ENCODE results near the gene MICALL2. TPM values are rescaled to one million over a fixed set of nuclear protein-coding genes. Genes with fewer than 3 reads are reported as not detected.
"Not testable (repeated sequence)": the region's sequence is repeated elsewhere in the genome, so short reads cannot be mapped to it uniquely, and the experiment has no call there.

Gene MICALL2
- total RNA-seq, 2 donors from 2014 or later, result 68.6 to 83.2 TPM

GRCh38 chr7:1457059-1457948, 2.0 kb downstream of the MICALL2 start:
- ATAC-seq (no peak), DNase-seq (peak in 1 of 2 donors; percentile 49)
- intact Hi-C loops (cut with DNase I, micrococcal nuclease), result no loop called here

GRCh38 chr7:1455955-1456354, 3.3 kb downstream of the MICALL2 start:
- ATAC-seq (no peak), DNase-seq (no peak)
- intact Hi-C loops (cut with DNase I, micrococcal nuclease), result no loop called here

GRCh38 chr7:1455241-1455939, 3.9 kb downstream of the MICALL2 start:
- intact Hi-C loops (cut with DNase I, micrococcal nuclease), result no loop called here
- peak; percentile 85 to 91 for DNase-seq
- peak; percentile 57 for ATAC-seq

- ATAC-seq, result no peak
- DNase-seq, result no peak
- intact Hi-C loops (cut with DNase I, micrococcal nuclease), result no loop called here
Observed at GRCh38 chr7:1454542-1454941, 4.7 kb downstream of the MICALL2 start.

- intact Hi-C loops (cut with DNase I, micrococcal nuclease), result no loop called here
- DNase-seq (no peak), ATAC-seq (no peak)
Observed at GRCh38 chr7:1452205-1452604, 7.1 kb downstream of the MICALL2 start.

GRCh38 chr7:1450987-1451386, 8.3 kb downstream of the MICALL2 start:
- DNase-seq (no peak), ATAC-seq (no peak)
- intact Hi-C loops (cut with DNase I, micrococcal nuclease), result no loop called here

- intact Hi-C loops (cut with DNase I, micrococcal nuclease), result no loop called here
- ATAC-seq, result no peak
Observed at GRCh38 chr7:1450431-1450830, 8.8 kb downstream of the MICALL2 start.

GRCh38 chr7:1449951-1450350, 9.3 kb downstream of the MICALL2 start:
- DNase-seq (no peak), ATAC-seq (no peak)
- intact Hi-C loops (cut with DNase I, micrococcal nuclease), result no loop called here

More at GRCh38 chr7:1450431-1450830, 8.8 kb downstream of the MICALL2 start:
- DNase-seq, result no peak

GRCh38 chr7:1449501-1449900, 9.8 kb downstream of the MICALL2 start:
- no peak for DNase-seq
- intact Hi-C loops (cut with DNase I, micrococcal nuclease), result no loop called here
- no peak for ATAC-seq

- DNase-seq, result no peak
- intact Hi-C loops (cut with DNase I, micrococcal nuclease), result no loop called here
- no peak for ATAC-seq
Observed at GRCh38 chr7:1448958-1449357, 10.3 kb downstream of the MICALL2 start.

GRCh38 chr7:1447551-1448244, 11.6 kb downstream of the MICALL2 start:
- intact Hi-C loops (cut with DNase I, micrococcal nuclease), result no loop called here
- ATAC-seq (peak; percentile 3), DNase-seq (no peak)

GRCh38 chr7:1447112-1447511, 12.2 kb downstream of the MICALL2 start:
- intact Hi-C loops (cut with DNase I, micrococcal nuclease), result no loop called here
- DNase-seq (no peak), ATAC-seq (no peak)

GRCh38 chr7:1446620-1447032, 12.6 kb downstream of the MICALL2 start:
- DNase-seq, result no peak
- intact Hi-C loops (cut with DNase I, micrococcal nuclease), result no loop called here
- peak; percentile 22 for ATAC-seq

- intact Hi-C loops (cut with DNase I, micrococcal nuclease); ATAC-seq; DNase-seq: not testable (repeated sequence)
Observed at GRCh38 chr7:1446026-1446425, 13.2 kb downstream of the MICALL2 start.

GRCh38 chr7:1445341-1445740, 13.9 kb downstream of the MICALL2 start:
- ATAC-seq (no peak), DNase-seq (no peak)
- intact Hi-C loops (cut with DNase I, micrococcal nuclease), result no loop called here

- no peak for ATAC-seq
- intact Hi-C loops (cut with DNase I, micrococcal nuclease), result no loop called here
- no peak for DNase-seq
Observed at GRCh38 chr7:1444925-1445322, 14.3 kb downstream of the MICALL2 start.

GRCh38 chr7:1444214-1444924, 14.9 kb downstream of the MICALL2 start:
- ATAC-seq (no peak), DNase-seq (no peak)
- intact Hi-C loops (cut with DNase I, micrococcal nuclease), result no loop called here

GRCh38 chr7:1443587-1444200, 15.6 kb downstream of the MICALL2 start:
- ATAC-seq; DNase-seq; intact Hi-C loops (cut with DNase I, micrococcal nuclease): not testable (repeated sequence)

Data from left colon (tissue), 2 donors.